HepG2 (cell line): Measurements from ENCODE around the gene NDUFB10. TPM values are rescaled to one million over a fixed set of nuclear protein-coding genes. Genes with fewer than 3 reads are reported as not detected.

Experiments
- CBX2 ChIP-seq, 2 experiments: fragments of 200-600 bp in 1 of 2; sonication (generic); formaldehyde crosslinking in 1 of 2; IDR thresholded peaks; 2 replicates each; pipeline versions ENCODE4 v1.7.0 to v1.8.1; 2018 to 2022; ENCODE audit warnings: low read depth in 2 of 2, low read length in 1 of 2, mild to moderate bottlenecking in 1 of 2, missing genetic modification reagents in 1 of 2
- GATAD1 ChIP-seq: IDR thresholded peaks from 2 replicates; pipeline ENCODE4 v1.6.1; 2016; ENCODE audit warnings: missing genetic modification reagents, missing compliant biosample characterization
- IRX3 ChIP-seq: sonication (generic); formaldehyde crosslinking; IDR thresholded peaks from 2 replicates; pipeline ENCODE4 v1.8.1; 2023; ENCODE audit warnings: mild to moderate bottlenecking, low read depth, missing genetic modification reagents, borderline replicate concordance
- KLF9 ChIP-seq: IDR thresholded peaks from 2 replicates; pipeline ENCODE4 v1.6.1; 2016; ENCODE audit warnings: low read depth
- RBM22 ChIP-seq: fragments of 200-400 bp; formaldehyde crosslinking; optimal IDR thresholded peaks from 2 replicates; pipeline ENCODE3; 2017; ENCODE audit warnings: mild to moderate bottlenecking, low read length, moderate library complexity
- ZNF207 ChIP-seq: fragments of 450-650 bp; IDR thresholded peaks from 2 replicates; pipeline ENCODE4 v1.6.1; 2016; ENCODE audit warnings: antibody characterized with exemption, borderline replicate concordance
- ZNF232 ChIP-seq: sonication (generic); formaldehyde crosslinking; IDR thresholded peaks from 2 replicates; pipeline ENCODE4 v1.4.0; 2020; ENCODE audit warnings: missing genetic modification reagents, borderline replicate concordance
- ZNF83 ChIP-seq: sonication (generic); formaldehyde crosslinking; IDR thresholded peaks from 2 replicates; pipeline ENCODE4 v1.4.0; 2020; ENCODE audit warnings: missing genetic modification reagents, mild to moderate bottlenecking, borderline replicate concordance
- polyA plus RNA-seq, 8 experiments: library from polyadenylated mRNA; depleted of rRNA in 3 of 8; stranded (reverse) in 7 of 8; unstranded in 1 of 8; fragments of >200 nt; fragmentation: Illumina TruSeq in 4 of 8; extraction: Trizol in 4 of 8; gene quantifications; 2 replicates each; pipeline versions ENCODE4 v1.2.1 to v1.2.3, GENCODE V29; 2011 to 2016; ENCODE audit warnings: low read depth in 4 of 8, missing spikeins in 1 of 8, mixed read lengths in 1 of 8; ENCODE audit not compliant: insufficient read depth in 1 of 8
- total RNA-seq, 5 experiments: library from RNA; depleted of rRNA; stranded (reverse); fragments of >200 nt; fragmentation: Illumina TruSeq; extraction: Trizol; gene quantifications; 2 replicates each; pipeline ENCODE4 v1.2.3, GENCODE V29; 2016; ENCODE audit warnings: low read depth in 1 of 5
- TF ChIP-seq, protein P1 (sequence below), 2 experiments: fragments of 450-650 bp in 1 of 2; sonication (generic) in 1 of 2; formaldehyde crosslinking in 1 of 2; IDR thresholded peaks; 2 replicates each; pipeline versions ENCODE4 v1.6.1 to v1.8.0; 2016 to 2022; ENCODE audit warnings: antibody characterized with exemption in 1 of 2, mild to moderate bottlenecking in 1 of 2, missing genetic modification reagents in 1 of 2
- TF ChIP-seq, protein P2 (sequence below): sonication (generic); formaldehyde crosslinking; IDR thresholded peaks from 2 replicates; pipeline ENCODE4 v1.4.0; 2020; ENCODE audit warnings: missing genetic modification reagents
- TF ChIP-seq, protein P3 (sequence below): sonication (generic); formaldehyde crosslinking; IDR thresholded peaks from 2 replicates; pipeline ENCODE4 v1.4.0; 2020; ENCODE audit warnings: mild to moderate bottlenecking, missing genetic modification reagents
- TF ChIP-seq, protein P4 (sequence below): sonication (generic); formaldehyde crosslinking; IDR thresholded peaks from 2 replicates; pipeline ENCODE4 v1.5.0; 2020; ENCODE audit warnings: missing genetic modification reagents, mild to moderate bottlenecking, borderline replicate concordance

NDUFB10 gene
- total and polyA plus RNA-seq, 2 of the 13 experiments (the other 11 are each of a cell fraction or from before 2014, with no cell fraction given), result 68.6 to 157 TPM

DNA sequence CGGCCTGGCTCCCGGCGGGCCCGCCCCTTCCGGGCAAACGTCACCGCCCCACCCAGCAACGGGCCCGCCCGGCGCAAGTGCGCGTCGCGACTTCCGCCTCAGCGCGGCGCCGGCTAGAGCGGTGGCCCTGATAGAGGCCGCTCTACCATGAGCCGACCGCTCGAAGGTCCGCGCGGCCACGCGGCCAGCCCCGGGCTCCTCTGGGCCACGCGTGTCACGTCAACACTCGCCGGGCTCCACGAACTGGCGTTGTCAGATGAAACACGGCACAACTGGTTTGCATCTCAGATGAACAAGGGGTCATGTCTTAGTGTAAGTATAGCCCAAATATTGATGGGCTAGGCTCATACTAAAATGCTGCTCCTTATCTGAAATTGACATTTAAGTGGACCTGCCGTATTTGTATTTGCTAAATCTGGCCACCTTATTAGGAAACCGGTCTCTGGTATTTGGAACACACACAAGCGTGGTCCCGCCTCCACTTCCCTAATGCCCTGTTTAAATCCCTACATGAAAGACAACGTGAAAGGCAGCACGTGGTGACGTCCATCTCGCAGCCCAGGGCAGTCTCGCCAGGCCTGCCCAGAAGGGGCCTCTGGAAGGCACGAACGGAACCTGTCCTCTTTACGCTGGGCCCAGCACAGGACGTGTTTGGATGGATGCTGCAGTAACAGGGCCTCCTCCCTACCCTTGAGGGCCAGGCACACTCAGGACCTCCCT is 50.6 kb downstream of the NDUFB10 start, which contains the start of gene ZNF598 (continued):
- TF ChIP-seq, protein P1, sequence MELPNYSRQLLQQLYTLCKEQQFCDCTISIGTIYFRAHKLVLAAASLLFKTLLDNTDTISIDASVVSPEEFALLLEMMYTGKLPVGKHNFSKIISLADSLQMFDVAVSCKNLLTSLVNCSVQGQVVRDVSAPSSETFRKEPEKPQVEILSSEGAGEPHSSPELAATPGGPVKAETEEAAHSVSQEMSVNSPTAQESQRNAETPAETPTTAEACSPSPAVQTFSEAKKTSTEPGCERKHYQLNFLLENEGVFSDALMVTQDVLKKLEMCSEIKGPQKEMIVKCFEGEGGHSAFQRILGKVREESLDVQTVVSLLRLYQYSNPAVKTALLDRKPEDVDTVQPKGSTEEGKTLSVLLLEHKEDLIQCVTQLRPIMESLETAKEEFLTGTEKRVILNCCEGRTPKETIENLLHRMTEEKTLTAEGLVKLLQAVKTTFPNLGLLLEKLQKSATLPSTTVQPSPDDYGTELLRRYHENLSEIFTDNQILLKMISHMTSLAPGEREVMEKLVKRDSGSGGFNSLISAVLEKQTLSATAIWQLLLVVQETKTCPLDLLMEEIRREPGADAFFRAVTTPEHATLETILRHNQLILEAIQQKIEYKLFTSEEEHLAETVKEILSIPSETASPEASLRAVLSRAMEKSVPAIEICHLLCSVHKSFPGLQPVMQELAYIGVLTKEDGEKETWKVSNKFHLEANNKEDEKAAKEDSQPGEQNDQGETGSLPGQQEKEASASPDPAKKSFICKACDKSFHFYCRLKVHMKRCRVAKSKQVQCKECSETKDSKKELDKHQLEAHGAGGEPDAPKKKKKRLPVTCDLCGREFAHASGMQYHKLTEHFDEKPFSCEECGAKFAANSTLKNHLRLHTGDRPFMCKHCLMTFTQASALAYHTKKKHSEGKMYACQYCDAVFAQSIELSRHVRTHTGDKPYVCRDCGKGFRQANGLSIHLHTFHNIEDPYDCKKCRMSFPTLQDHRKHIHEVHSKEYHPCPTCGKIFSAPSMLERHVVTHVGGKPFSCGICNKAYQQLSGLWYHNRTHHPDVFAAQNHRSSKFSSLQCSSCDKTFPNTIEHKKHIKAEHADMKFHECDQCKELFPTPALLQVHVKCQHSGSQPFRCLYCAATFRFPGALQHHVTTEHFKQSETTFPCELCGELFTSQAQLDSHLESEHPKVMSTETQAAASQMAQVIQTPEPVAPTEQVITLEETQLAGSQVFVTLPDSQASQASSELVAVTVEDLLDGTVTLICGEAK (IDR thresholded peaks at IDR 0.05), result no peak
- TF ChIP-seq, protein P1 (CRISPR knock-in tag; IDR thresholded peaks at IDR 0.05), result peak; percentile 19
- no peak for TF ChIP-seq IRX3 (CRISPR knock-in tag)
- no peak for TF ChIP-seq KLF9 (CRISPR knock-in tag)
- TF ChIP-seq GATAD1 (CRISPR knock-in tag), result peak; percentile 89
- 0 out of 2 replicates have a peak, but pooled peaks have one; percentile 3 for TF ChIP-seq ZNF83 (CRISPR knock-in tag)
- TF ChIP-seq CBX2 (IDR thresholded peaks at IDR 0.05; ENCODE audit: low read depth, low read length), result no peak
- TF ChIP-seq CBX2 (CRISPR knock-in tag; IDR thresholded peaks at IDR 0.05; ENCODE audit: low read depth), result no peak
- no peak for TF ChIP-seq ZNF207
- no peak for TF ChIP-seq ZNF232 (CRISPR knock-in tag)
- TF ChIP-seq, protein P2, sequence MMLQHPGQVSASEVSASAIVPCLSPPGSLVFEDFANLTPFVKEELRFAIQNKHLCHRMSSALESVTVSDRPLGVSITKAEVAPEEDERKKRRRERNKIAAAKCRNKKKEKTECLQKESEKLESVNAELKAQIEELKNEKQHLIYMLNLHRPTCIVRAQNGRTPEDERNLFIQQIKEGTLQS (CRISPR knock-in tag), result 0 out of 2 replicates have a peak, but pooled peaks have one; percentile 21
- TF ChIP-seq, protein P3, sequence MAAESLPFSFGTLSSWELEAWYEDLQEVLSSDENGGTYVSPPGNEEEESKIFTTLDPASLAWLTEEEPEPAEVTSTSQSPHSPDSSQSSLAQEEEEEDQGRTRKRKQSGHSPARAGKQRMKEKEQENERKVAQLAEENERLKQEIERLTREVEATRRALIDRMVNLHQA (CRISPR knock-in tag), result no peak
- TF ChIP-seq, protein P4, sequence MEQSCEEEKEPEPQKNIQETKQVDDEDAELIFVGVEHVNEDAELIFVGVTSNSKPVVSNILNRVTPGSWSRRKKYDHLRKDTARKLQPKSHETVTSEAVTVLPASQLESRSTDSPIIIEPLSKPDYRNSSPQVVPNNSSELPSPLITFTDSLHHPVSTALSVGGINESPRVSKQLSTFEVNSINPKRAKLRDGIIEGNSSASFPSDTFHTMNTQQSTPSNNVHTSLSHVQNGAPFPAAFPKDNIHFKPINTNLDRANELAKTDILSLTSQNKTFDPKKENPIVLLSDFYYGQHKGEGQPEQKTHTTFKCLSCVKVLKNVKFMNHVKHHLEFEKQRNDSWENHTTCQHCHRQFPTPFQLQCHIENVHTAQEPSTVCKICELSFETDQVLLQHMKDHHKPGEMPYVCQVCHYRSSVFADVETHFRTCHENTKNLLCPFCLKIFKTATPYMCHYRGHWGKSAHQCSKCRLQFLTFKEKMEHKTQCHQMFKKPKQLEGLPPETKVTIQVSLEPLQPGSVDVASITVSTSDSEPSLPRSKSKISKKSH, result peak; percentile 35; the same call in 1 of the 2 replicates
- TF ChIP-seq RBM22, result peak; percentile 40
